GM18526 (cell line): ENCODE results near the gene OPCML.

Experiments
- POLR2A ChIP-seq: IDR thresholded peaks from 3 replicates; pipeline ENCODE4 v1.6.1; 2011; ENCODE audit not compliant: insufficient read length; ENCODE audit errors: extremely low read depth

OPCML gene

DNA sequence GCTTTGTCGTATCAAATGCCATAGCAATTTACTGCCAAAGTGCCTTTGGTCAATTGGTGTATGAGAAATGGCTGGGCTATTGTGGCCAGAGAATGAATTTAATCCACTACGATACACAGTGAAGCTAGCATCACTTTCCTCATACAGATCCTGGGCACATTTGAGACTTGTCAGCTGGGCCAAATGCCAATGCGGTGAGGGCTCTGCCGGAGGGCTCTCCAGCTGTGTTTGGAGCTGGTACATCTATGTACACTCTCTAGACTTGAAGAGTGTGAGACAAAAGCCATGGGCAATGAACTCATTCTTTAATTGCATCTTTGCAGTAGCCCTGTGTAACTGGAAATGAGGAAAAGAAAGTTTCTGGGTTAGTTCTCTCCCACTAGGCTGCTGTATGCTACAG is 1109.0 kb downstream of the OPCML start:
- no peak for TF ChIP-seq POLR2A

DNA sequence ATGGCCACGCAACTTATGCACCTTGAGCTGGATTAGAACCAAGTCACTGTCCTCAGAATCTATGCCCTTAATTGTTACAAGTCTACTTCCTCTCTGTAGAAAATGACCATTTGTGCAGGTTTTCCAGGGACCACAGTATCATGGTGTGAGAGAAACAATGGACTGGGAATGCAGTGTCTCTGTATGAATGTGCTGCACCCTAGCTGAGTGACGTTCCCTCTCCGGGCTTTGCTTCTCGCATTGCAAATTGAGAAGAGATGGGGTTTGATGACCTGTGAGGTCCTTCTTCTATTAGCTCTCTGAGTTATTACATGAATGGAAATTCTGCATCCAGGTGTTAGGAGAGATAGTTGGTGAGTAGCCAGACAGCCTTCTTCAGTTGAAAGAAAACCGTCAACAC is 1109.6 kb downstream of the OPCML start:
- TF ChIP-seq POLR2A: no peak

DNA sequence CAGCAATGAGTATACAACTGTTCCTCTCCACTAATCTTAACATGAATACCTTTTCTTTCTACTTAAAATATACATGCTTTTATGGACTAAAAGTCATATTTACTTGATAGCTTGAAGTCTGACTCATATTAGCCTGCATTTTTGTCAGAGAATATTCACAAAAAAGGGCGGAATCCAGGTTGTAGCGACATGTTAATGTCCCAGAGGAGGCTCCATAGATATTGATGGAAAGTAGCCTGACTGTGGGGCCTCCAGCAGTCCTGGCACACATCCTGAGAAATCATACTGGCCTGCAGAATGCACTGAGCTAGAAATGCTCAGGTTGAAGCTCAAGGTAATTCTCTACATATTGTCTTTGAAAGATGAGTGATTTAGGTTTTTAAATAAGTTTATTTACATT is 1110.7 kb downstream of the OPCML start:
- TF ChIP-seq POLR2A: no peak

DNA sequence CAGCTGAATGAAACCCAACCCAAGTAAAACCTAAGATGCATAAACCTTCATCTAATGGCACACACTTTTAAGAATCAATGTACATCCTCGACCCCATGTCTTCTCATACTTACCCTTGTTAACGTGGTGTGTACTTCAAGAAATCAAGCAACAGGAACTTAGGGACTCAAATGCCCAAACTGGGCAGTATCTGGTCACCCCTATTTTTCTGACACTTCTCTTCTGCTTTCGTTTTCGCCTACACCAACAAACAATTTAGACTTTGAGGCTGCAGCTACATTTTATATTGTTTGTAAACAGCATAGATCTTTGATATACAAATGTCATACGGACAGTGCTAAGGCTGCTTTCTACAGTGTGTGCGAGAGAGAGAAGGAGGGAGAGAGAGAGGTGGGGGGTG is 1117.8 kb downstream of the OPCML start:
- TF ChIP-seq POLR2A: no peak

DNA sequence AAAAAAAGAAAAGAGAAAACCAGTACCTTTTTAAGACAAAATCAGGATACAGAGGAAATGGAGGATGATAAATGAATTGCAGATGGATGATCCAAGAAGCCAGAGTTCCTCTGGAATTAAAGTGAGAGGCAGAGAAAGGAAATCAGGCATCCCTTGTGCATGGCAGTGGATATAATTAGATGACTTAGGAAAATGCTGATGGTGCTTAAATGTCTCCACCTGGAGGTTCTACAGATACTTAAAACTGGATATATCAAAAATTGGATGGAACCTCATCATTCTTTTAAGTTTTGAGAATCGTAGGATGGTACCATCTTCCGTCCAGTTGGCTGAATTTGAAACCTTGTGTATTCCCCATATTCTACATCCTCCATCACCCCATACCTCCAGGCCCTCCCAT is 1121.9 kb downstream of the OPCML start:
- no peak for TF ChIP-seq POLR2A

DNA sequence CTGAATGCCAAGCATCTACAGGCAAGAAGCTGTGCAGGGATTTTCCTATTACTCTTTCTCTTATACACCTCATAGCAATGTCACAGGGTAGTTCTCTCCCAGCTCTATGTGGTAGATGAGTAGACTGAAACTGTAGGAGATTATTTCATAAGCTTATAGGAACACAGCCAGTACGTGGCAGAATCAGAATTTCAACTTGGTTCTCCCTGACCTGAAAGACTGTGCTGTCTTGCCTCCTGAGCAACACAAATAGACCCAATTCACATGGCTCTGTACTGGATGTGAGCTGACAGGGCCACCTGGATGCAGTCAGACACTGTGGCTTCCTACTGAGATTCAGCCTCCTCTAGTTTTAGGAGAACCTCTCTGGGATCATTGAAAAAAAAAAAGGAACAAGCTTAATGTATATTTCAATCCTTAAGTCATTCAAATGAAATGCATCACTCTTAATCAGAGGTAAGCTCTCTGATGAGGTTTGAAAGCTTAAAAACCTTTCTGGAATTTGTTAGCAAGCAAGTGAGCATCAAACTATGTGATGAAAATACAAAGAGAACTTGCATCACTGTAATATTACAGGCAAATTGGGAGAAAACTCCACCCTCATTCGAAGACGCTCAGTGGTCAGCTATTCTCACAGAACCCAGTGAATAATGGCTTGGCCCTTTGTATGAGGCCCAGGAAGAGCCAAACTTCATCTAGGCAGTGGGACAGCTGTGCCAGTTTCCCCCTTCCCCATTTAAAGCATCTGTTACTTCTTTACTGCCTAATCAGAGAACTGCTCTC is 1122.5 kb downstream of the OPCML start:
- no peak for TF ChIP-seq POLR2A

DNA sequence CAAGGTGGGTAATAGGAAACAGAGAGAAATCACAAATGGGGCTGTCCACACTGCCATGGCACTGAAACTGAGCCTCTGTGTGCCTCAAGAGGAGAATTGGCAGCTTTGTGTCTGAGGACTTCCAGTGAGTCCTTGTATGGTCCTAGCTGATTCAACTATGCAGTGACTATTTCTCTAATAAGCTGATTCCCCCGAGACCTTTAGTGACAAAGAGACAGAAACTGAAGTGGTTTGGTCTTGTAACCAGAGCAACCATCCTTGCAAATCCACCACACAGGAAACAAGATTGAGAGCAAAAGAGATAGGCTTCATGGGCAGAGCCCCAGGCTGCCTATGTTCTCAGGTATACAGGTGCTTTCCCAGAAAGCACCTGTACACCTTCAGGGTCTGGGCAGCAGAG is 1123.4 kb downstream of the OPCML start:
- TF ChIP-seq POLR2A: no peak

DNA sequence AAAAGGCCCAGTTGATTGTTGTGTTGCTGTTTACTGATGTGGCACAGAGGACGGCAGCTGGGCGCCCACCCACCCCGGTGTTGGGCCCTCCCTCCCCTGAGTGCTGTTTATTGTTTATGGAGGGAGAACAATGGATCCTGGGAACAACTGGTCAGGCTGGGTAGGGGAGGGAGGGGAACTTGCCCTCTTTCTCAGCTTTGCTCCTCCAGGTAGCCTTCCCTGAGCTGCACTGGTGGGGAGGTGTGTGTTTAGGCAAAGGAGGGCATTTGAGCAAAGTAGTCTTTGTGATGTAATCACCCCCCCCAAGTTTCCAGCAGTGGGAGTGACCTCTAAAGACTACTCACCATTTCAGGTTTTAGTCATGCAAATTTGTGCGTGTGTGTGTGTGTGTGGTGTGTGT is 1126.6 kb downstream of the OPCML start:
- TF ChIP-seq POLR2A: no peak

DNA sequence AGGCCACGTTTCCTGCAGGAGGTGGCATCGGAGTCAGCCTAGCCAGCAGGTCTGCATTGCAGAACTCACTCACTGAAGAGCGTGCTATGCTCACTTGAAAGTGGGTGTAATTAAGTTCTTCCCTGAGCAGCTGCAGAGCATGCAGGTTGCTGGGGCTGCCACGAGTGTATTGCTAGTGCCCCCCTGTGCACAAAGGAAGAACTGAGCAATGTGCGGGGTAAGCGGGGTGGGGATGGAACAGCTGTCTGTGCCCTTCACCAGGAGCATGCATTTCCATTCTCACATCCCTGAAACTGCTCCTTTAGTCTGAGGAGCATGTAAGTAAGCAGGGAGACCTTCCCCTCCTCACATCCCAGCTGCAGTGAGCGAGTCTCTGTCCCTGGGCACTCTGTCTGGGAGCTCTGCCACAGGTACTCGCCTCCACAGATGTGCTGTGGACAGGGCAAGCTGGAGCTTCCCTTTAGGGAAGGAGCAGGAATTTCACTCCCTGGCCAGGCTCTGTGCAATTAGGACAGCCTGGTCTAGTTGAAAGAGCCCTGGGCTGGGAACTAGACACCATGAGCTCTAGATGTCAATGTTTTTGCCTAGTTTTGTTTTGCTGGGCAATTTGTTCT is 1130.1 kb downstream of the OPCML start:
- TF ChIP-seq POLR2A: no peak

DNA sequence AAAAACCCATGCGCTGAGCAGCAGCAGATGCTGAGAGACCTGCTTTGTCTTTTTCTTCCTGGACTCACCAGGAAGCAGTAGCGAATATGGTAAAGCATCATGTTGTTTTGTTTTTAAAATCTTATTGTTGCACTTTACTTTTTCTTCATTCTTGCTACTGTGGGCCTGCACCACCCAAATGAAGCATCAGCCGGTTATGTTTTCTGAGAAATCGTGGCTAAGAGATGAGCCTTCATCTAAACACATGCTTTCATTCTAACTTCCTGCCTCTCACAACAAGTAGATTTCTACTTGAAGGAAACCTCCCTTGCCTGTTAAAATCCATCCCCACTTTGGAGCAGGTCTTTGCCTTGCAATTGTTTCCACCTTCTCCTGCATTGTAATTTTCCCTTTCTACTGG is 1136.0 kb downstream of the OPCML start:
- no peak for TF ChIP-seq POLR2A

DNA sequence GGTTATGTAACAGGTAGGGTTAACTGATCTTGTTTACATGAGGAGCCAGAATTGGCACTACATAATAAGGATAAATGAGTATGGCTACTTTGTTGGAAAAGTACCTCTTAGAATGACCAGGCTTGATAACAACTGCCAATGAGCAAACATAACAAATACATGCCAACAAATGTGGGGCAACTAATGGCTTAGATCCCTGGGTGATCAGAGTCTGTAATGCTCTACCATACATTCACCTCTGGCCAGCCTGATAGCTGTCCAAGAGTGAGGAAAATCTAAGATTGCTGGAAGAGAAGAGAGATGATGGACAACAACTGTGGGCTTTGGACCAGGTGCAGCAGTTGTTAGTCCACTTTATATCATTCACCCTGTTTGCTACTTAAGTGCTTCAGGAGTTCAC is 1136.9 kb downstream of the OPCML start:
- no peak for TF ChIP-seq POLR2A

DNA sequence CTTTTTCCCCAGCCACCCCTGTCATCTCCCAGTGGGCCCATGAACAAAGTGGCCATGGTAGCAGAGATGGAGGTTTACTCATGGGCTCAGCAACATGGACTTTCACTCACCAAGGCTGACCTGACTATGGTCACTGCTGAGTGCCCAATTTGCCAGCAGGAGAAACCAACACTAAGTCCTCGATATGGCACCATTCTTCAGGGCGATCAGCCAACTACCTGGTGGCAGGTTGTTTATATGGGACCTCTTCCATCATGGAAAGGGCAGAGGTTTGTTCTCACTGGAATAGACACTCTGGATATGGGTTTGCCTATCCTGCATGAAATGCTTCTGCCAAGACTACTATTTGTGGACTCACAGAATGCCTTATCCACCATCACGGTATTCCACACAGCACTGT is 1152.8 kb downstream of the OPCML start:
- no peak for TF ChIP-seq POLR2A

DNA sequence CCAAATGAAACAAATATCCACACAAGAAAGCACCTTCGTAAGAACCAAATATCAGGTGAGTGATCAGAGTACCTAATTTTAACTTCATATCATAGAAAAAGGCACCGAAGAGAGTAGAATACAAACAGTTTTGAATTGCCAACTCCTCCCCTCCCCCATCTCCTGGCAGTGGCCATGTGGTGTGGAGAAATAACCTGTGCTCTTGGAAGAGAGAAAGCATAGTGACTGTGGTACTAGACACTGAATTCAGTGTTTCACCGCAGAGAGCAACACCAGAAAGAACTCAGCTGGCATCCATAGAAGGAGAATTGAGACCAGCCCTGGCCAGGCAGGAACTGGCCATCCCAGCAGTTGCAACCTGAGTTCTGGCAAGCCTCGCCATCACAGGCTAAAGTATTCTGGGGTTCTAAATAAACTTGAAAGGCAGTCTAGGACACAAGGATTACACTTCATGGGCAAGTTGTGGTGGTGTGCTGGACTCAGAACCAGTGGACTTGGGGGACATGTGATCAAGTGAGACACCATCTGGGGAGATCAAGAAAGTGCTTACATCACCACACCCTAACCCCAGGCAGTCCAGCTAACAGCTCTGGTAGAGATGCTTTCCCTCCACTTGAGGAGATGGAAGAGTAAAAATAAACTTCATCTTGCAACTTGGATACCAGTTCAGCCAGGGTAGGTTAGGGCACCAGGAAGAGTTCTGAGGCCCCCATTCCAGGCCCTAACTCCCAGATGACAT is 1158.7 kb downstream of the OPCML start:
- TF ChIP-seq POLR2A: no peak

DNA sequence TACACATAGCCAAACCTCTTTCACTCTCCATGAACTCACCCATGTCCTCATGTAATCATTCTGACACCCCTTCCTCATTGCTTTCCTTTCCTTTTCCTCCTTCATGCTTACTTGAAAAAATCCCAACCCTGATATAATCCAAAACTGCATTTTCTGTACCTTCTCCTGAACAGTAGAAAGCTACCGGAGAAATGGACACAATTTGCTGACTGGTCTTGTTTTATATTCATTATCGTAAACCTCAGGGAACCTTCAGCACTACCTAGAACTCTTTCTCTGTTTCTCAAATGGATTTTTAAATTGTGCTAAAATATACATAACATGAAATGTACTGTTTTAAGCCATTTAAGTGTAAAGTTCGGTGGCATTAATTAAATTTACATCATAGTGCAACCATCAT is 1165.0 kb downstream of the OPCML start:
- no peak for TF ChIP-seq POLR2A

DNA sequence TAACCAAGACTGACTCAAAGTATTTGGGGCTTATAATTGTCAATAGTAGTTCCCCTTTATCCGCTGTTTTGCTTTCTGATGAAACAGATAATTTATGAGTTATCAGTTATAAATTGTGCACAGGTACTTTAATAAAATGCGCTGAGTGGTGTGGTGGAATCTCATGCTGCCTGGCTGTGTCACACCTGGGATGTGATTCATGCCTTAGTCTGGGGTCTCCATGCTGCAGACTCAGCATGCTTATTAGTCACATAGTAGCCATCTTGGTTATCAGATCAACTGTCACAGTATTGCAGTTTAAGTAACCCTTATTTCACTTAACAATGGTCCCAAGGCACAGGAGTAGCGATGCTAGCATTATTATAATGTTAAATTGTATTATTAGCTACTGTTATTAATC is 1166.7 kb downstream of the OPCML start:
- TF ChIP-seq POLR2A: no peak
